ENCODE data around the gene RAD51B. TPM values are rescaled to one million over a fixed set of nuclear protein-coding genes. Genes with fewer than 3 reads are reported as not detected.

Gene RAD51B
- total RNA-seq, 1 experiment from 2014 or later, result 29.9 TPM

DNA sequence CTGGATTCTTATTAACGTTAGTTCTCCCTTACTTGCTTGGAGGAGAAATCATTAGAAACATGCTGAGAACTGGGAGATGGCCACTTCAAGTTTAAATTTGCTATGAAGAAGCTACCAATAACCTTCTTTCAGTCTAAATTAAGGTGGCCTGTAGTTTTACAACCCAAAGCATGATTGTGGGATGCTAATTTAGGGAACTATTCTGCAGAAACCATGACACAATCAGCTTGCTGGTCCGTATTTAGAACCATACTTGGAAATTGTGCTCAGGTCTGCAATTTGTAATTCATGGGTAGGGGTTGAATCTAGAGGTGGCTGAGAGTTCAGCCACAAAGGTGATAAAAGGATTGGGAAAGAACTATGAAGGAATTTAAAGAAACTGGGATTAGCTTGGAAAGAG lies 405.7 kb downstream of the RAD51B start:
- no peaks in the 10 kb centered on the region for H3F3A ChIP-seq (ENCODE audit: insufficient read depth, low read depth)

DNA sequence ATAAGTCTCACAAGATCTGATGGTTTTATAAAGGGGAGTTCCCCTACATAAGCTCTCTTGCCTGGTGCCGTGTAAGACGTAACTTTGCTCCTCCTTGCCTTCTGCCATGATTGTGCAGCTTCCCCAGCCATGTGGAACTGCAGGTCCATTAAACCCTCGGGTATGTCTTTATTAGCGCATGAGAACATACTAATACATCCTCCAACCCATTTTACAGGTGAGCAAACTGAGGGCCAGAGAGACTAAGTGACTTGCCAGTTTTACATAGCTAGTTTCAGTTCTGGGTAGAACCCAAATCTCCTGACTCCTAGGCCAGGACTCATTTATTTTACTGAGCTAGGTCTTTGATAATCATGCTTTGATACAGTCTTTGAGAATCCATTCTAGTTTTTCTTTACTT lies 406.9 kb downstream of the RAD51B start:
- POLR2A ChIA-PET (ENCODE audit: unreplicated experiment), result no interaction called here
- no TSS peak for BruUV-seq (replicated peaks)
- CTCF ChIA-PET, result no interaction called here
- no peaks in the 10 kb centered on the region for H4K20me1 ChIP-seq (ENCODE audit: insufficient read depth)
- no peak overlapping the region for H3K4me2 ChIP-seq
- H3K27me3 ChIP-seq (ENCODE audit: insufficient read depth, low read depth), result no peaks in the 10 kb centered on the region
- TF ChIP-seq, protein P1, sequence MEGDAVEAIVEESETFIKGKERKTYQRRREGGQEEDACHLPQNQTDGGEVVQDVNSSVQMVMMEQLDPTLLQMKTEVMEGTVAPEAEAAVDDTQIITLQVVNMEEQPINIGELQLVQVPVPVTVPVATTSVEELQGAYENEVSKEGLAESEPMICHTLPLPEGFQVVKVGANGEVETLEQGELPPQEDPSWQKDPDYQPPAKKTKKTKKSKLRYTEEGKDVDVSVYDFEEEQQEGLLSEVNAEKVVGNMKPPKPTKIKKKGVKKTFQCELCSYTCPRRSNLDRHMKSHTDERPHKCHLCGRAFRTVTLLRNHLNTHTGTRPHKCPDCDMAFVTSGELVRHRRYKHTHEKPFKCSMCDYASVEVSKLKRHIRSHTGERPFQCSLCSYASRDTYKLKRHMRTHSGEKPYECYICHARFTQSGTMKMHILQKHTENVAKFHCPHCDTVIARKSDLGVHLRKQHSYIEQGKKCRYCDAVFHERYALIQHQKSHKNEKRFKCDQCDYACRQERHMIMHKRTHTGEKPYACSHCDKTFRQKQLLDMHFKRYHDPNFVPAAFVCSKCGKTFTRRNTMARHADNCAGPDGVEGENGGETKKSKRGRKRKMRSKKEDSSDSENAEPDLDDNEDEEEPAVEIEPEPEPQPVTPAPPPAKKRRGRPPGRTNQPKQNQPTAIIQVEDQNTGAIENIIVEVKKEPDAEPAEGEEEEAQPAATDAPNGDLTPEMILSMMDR (conservative IDR thresholded peaks at IDR 0.05), result no peak
- TF ChIP-seq EZH2 (IDR thresholded peaks at IDR 0.05; ENCODE audit: low read depth), result no peak
- intact Hi-C loops (cut with micrococcal nuclease; ENCODE audit: unreplicated experiment), result no loop called here
- no peak overlapping the region for H3K27ac ChIP-seq
- peaks cover 13% of the 10 kb centered on the region for H3K4me1 ChIP-seq (replicated peaks; ENCODE audit: insufficient read depth)
- H3K9me2 ChIP-seq (ENCODE audit: insufficient read depth), result no peaks in the 10 kb centered on the region
- H3F3A ChIP-seq (ENCODE audit: insufficient read depth, low read depth), result peaks cover 4% of the 10 kb centered on the region; the same call in 1 of the 2 replicates
- H3K79me2 ChIP-seq (ENCODE audit: low read depth), result no peaks in the 10 kb centered on the region
- H3K36me3 ChIP-seq (ENCODE audit: low read depth), result no peaks in the 10 kb centered on the region
- no peak overlapping the region for H2AFZ ChIP-seq
- peaks cover 3% of the 10 kb centered on the region; the same call in 1 of the 2 replicates for H3K9me3 ChIP-seq (ENCODE audit: insufficient read depth, low read depth)
- no peak for DNase-seq
- H3K4me3 ChIP-seq, result no peak overlapping the region

More for the DNA sequence above, 405.7 kb downstream of the RAD51B start:
- POLR2A ChIA-PET (ENCODE audit: unreplicated experiment), result interaction anchor here (0.7 kb wide), 1 partner anchor 443 kb away, joined by 3 read pairs; no protein-coding TSS in a partner anchor
- H3K9me2 ChIP-seq (ENCODE audit: insufficient read depth), result no peaks in the 10 kb centered on the region
- peaks cover 1% of the 10 kb centered on the region for H3K4me1 ChIP-seq (replicated peaks; ENCODE audit: insufficient read depth)
- no peaks in the 10 kb centered on the region for H4K20me1 ChIP-seq (ENCODE audit: insufficient read depth)
- no peak for DNase-seq
- H3K79me2 ChIP-seq (ENCODE audit: low read depth), result no peaks in the 10 kb centered on the region
- CTCF ChIA-PET, result no interaction called here
- no peak overlapping the region for H2AFZ ChIP-seq
- no peak overlapping the region for H3K4me3 ChIP-seq
- H3K27me3 ChIP-seq (ENCODE audit: insufficient read depth, low read depth), result no peaks in the 10 kb centered on the region
- intact Hi-C loops (cut with micrococcal nuclease; ENCODE audit: unreplicated experiment), result no loop called here
- no peaks in the 10 kb centered on the region for H3K36me3 ChIP-seq (ENCODE audit: low read depth)
- no TSS peak for BruUV-seq (replicated peaks)
- no peak for TF ChIP-seq EZH2 (IDR thresholded peaks at IDR 0.05; ENCODE audit: low read depth)
- TF ChIP-seq, protein P1 (conservative IDR thresholded peaks at IDR 0.05), result no peak
- peaks cover 3% of the 10 kb centered on the region; the same call in 1 of the 2 replicates for H3K9me3 ChIP-seq (ENCODE audit: insufficient read depth, low read depth)
- no peak overlapping the region for H3K27ac ChIP-seq
- H3K4me2 ChIP-seq, result no peak overlapping the region

- POLR2A ChIA-PET (ENCODE audit: unreplicated experiment), result no interaction called here
- BruUV-seq (replicated peaks), result no TSS peak
Measured at GRCh38 chr14:68228656-68229055, 409.1 kb downstream of the RAD51B start.

More at GRCh38 chr14:68228656-68229055, 409.1 kb downstream of the RAD51B start:
- no peak overlapping the region for H3K27ac ChIP-seq
- H3K4me2 ChIP-seq, result no peak overlapping the region
- DNase-seq, result no peak
- TF ChIP-seq, protein P1 (conservative IDR thresholded peaks at IDR 0.05), result no peak
- H3K4me3 ChIP-seq, result no peak overlapping the region
- H3K9me3 ChIP-seq (ENCODE audit: insufficient read depth, low read depth), result peaks cover 3% of the 10 kb centered on the region; the same call in 1 of the 2 replicates
- CTCF ChIA-PET, result interaction anchor here (0.5 to 0.6 kb wide), 2 partner anchors 284 to 306 kb away, joined by 3 to 5 read pairs; no protein-coding TSS in a partner anchor
- H3K4me1 ChIP-seq (replicated peaks; ENCODE audit: insufficient read depth), result peaks cover 33% of the 10 kb centered on the region
- H3K9me2 ChIP-seq (ENCODE audit: insufficient read depth), result peaks cover 5% of the 10 kb centered on the region; the same call in 1 of the 2 replicates
- H3K27me3 ChIP-seq (ENCODE audit: insufficient read depth, low read depth), result no peaks in the 10 kb centered on the region
- peaks cover 23% of the 10 kb centered on the region for H3F3A ChIP-seq (ENCODE audit: insufficient read depth, low read depth)
- H2AFZ ChIP-seq, result no peak overlapping the region
- no peaks in the 10 kb centered on the region for H3K79me2 ChIP-seq (ENCODE audit: low read depth)
- intact Hi-C loops (cut with micrococcal nuclease; ENCODE audit: unreplicated experiment), result no loop called here
- H4K20me1 ChIP-seq (ENCODE audit: insufficient read depth), result no peaks in the 10 kb centered on the region
- no peaks in the 10 kb centered on the region for H3K36me3 ChIP-seq (ENCODE audit: low read depth)
